DMS53 (cell line): ENCODE results near the gene ATF2.
"Not testable (repeated sequence)": the region's sequence is repeated elsewhere in the genome, so short reads cannot be mapped to it uniquely, and the experiment has no call there.

Experiments used
- DNase-seq: peaks from one replicate; lab custom pipeline; 2025; lab: John Stamatoyannopoulos, UW

Gene ATF2

DNA sequence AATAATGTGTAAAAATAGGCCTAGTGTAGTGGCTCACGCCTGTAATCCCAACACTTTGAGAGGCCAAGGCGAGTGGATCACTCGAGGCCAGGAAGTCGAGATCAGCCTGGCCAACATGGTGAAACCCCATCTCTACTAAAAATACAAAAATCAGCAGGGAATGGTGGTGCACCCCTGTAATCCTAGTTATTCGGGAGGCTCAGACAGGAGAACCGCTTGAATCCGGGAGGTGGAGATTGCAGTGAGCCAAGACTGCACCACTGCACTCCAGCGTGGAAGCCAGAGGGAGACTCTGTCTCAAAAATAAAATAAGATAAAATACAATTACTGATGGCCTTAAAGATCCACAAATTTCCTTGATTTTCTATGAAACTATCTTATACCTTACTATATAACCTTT, 3.8 kb downstream of the ATF2 start:
- no peak for DNase-seq

DNA sequence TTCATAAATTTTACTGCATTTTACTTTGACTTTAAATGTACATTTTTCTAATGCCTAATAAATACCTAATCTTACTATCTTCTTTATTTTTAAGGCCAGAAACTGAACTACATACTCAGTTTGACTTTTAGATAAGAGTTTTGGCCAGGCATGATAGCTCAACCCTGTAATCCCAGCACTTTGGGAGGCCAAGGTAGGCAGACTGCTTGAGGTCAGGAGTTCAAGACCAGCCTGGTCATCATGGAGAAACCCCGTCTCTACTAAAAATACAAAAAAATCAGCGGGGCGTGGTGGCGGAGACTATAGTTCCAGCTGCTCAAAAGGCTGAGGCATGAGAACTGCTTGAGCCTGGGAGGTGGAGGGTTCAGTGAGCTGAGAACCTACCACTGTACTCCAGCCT, 9.1 kb downstream of the ATF2 start:
- DNase-seq, result no peak

DNA sequence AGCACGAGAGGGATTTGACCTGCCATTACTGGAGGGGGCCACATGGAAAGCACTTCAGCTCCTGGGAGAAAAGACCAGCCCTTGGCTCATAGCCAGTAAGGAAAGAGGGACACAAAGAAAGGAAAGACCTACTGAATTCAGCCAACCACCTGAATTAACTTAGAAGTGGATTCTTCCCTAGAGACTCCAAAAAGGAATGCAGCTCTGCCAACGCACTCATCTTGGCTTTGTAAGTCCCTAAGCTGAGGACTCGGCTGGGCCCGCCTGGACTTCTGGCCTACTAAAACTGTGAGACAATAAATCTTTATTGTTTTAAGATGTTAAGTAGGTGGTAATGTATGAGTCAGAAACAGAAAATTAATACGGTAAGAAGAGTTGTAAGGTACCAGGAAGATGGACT, 11.5 kb downstream of the ATF2 start:
- peak; percentile 15 for DNase-seq

DNA sequence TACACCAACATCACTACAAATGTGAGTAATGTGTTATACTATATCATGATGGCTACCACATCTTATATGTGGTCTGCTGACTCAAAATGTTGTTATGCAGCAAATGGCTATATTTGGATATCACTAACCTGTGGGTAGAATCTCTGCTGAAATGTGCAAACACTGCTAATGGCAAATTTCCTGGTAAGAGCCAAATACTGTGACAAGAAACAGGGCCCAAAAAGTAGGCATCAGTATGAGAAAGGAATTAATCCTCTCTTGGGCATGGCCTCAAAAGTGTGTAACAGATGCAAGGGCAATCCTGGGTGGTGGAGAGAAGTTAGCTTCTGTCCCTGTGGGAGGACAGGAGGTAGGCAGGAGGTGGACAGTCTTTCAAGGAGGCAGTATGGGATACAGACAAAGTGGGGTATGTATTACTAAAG, 13.3 kb downstream of the ATF2 start:
- no peak for DNase-seq

DNA sequence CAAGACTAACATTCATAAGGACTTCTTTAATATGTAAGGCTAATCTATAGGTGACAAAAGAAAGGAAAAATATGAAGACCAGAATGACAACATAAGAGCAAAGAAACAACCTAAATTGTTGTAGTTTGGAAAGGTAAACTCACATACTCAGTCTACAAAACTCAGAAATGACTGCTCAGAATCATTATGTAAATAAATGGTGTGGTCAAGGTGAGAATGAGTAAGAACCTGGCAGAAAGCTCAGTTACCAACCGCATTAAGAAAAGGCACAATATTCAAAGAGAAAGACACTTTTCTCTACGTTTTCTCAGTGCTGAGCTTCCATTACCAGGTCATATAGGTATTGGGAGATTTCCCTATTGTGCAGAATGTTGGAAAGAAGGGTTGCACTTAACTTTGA, 15.8 kb downstream of the ATF2 start:
- DNase-seq, result no peak

DNA sequence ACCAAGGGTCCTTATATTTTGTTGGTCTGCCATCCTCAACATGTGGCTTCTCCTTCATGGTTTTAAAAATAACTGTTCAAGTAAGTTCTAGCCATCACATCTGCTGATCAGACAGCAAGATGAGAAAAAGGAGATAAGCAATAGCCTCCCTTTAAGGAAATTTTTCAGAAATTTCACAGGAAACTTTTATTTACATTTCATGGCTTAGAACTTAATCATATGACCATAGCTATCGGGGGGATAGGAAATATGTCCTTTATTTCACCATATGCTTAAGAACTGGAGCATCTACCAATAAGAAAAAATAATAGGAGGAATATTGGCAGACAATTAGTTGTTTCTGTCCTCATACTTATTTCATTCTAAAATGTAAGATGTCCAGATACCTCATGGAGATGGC, 16.2 kb downstream of the ATF2 start:
- DNase-seq, result no peak

DNA sequence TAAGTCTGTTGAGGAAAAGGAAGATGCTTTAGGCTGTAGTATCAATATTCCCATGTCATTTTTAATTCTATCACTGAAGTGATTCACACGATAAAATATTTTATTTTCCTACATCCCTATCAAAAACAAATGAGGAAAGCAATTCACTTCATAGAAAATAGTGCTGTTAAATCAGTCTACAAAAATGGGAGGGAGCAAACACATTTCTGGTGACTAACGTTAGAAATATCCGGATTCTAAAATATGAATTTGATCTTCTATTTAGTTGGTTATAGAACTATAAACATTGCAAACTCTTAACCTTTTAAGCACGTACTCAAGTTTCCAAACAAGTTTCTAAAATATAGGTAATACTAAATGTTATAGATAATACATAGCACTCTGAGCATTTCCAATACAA, 20.8 kb downstream of the ATF2 start:
- no peak for DNase-seq

DNA sequence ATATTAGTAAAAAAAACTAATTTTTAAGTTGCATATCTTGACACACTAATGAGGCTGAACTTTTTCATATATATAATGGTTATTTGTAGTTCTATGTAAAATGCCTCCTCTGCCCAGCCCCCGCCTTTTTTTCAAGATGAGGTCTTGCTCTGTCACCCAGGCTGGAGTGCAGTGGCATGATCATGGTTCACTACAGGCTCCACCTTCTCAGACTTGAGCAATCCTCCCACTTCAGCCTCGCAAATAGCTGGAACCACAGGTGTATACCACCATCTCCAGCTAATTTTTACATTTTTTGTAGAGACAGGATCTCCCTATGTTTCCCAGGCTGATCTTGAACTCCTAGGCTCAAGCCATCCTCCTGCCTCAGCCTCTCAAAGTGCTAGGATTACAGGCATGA, 24.3 kb downstream of the ATF2 start:
- no peak for DNase-seq

DNA sequence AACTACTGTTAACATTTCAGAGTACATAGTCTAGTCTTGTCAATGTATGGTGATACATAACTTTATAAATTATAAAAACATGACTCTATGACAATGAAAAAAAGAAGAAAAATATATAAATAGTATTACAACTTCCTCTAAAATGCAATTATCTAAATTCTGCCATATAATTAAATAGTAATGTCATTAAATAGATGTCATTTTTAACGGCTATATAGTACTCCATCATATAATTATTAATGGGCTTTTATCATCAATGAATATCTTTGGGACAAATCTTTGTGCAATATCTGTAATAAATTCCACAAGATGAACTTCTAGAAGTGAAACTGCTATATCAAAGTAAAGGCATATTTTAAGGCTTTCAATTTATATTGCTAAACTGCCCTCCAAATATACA, 24.8 kb downstream of the ATF2 start:
- no peak for DNase-seq

DNA sequence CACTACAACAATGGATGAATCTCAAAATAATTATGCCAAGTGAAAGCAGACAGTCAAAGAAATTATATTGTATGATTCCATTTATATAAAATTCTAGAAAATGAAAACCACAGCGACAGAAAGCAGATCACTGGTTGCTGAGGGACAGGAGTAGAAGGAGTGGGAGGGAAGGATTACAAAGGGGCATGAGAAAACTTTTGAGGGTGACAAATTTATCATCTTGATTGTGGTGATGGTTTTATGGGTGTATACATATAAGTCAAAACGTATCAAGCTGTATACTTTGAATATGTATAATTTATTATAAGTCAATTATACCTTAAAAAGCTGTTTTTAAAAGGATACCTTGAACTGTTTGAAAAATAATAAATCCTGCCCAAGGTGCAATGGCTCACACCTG, 27.7 kb downstream of the ATF2 start:
- DNase-seq, result no peak

DNA sequence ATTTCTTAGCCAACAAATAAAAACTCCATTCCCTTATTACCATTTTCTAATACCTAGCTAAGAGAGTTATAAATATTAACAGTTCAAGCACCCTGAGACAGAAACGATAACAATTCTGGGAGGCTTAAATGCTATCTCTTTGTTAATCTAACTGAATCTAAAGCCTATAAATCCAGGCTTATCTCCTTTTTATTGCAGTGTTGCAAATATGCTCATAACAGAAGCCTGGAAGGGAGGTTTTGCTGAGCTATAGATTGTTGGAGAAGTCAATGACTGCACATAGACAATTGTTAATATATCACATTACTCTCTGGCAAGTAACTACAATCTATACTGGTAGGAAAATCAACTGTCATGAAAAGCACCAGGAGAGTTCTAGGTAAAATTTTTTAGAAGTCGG, 30.2 kb downstream of the ATF2 start:
- DNase-seq, result no peak

DNA sequence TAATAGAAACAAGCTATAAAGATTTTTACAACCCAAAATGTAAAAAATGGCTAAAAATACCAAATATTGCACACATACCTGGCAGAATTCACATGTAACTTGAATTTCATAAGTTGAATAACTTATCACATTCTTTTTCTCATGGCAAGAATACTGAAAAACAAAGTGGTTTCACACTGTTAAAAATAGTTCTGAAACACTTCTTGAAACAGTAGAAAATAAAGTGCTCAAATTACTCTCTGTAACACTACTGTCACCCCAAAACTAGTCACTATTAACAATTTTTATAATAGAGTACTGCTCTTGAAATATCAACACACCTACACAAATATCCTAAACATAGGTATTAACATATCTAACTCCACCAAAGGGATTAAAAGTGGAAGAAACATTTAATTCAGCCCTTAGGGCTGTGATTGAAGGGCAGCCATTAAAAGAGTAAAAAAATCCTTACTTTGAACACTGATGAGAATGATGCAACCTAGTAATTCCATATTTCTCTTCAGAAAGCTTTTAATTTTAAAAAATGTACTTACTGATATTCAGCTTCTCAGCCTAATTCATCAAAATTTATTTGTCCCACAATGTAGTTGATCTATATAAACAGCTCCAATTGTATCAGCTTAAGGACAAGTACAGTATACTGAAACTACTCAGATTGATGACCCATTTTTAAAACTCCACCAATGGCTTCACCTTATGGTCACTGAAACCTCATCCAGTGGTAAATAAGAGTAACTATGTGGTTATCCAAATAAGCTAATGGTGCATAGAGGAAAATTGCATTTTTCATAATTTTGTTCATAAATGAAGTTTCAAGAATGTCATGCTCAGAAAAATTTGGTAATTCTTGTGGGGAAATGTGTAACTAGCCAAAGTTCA, 31.4 kb downstream of the ATF2 start:
- DNase-seq, result no peak

DNA sequence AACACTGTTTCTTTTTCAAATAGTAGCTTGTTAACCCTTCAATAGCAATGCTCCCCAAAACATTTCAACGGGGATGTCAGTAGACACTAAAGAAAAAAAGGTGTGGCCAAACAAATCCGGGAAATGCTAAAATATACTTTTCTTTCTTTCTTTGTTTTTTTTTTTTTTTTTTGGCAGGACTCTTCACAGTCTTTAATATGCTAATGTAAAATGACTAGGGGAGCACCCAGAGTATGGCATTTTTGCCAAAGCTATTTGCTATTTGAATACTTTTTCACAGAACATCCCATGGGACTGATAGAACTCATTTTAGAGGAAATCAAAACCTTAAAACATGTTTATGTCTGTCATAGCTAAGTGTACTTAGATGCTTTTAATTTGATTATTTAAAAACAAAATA, 32.1 kb downstream of the ATF2 start:
- DNase-seq, result no peak

DNA sequence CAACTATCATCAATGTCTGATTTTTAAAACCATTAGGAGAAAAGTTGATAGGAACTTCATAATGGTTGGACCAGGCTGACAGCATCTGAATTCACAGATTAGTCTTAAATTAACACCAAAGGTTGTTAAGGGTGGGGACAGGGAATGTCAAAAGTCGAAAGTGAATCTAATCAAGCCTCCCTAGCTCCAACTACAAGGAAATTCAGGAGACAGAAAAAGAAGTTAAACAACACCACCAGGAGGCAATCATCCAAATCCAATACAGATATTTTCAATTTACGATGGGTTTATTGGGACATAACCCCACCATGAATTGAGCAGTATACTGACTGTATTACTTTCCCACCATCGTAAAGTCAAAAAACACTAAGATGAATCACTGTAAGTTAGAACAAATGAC, 32.8 kb downstream of the ATF2 start:
- DNase-seq, result no peak

DNA sequence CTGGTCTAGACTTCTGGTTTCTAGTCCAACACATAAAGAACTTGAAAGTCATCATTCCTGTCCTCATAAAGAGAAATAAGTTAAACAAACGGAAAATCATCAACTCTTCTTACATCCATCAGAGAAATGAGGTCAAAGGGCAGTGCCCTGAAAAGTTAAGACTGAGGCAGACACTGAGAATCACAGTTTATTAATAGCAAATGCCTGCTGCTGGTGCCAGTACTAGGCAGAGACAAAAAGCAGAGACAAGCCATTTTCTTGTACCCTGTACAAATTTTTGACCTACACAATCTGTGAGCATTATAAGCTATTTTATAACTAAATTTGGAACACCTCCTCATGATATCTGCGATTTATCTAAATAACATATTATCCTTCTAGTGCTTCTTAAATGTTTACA, 36.8 kb downstream of the ATF2 start:
- no peak for DNase-seq

DNA sequence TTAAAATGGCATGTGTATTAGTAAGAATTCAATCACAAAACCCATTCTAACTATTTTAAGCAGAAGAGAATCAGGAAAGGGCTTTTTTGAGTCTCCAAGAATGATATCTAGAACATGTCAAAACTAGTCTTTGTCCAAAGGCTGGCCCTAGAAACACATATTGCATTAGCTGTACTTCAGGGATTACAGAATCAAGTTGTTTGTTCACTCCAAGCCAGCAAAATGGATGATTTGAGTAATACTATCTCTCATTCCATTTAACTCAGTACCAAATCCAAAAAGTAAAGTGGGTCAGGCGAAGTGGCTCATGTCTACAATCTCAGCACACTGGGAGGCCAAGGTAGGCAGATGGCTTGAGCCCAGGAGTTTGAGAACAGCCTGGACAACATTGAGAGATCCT, 41.3 kb downstream of the ATF2 start:
- DNase-seq, result no peak

DNA sequence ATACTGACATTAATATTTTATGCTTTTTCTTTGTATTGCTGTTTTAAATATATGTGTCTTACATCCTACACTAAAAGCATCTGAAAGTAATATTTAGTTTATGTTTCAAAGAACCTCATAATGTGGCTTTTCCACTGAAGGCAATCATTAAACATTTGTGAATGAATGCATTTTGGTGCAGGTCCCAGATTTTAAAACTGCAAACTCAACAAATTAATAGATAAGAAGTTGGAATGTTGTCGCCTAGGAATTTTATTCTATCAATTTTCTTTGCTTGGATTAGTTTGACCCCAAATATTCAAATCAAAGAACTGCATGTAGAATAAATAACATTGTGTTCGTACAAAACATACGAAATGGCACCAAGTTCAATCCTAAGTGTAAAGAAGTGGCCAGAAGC, 44.7 kb downstream of the ATF2 start:
- no peak for DNase-seq

DNA sequence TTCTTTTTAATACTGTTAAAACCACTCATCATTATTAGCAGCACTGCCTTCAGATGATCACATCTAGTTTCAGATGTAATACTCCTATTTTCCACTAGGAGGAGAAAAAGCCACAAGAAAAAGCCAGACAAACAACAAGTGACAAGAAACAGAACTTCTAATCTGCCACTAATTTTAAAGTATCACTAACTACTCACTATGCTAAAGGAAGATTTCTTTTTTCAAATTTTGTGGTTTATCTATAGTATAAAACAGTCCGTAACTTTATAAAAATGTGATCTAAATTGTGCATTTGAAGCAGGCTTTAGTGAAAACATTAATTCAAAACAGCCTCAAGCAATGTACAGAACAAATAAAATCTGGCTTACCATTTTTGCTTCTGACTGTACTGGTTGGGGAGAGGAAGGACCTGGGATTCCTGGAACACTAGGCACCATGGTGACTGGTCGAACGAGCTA, 56.8 kb downstream of the ATF2 start:
- DNase-seq, result peak; percentile 79

DNA sequence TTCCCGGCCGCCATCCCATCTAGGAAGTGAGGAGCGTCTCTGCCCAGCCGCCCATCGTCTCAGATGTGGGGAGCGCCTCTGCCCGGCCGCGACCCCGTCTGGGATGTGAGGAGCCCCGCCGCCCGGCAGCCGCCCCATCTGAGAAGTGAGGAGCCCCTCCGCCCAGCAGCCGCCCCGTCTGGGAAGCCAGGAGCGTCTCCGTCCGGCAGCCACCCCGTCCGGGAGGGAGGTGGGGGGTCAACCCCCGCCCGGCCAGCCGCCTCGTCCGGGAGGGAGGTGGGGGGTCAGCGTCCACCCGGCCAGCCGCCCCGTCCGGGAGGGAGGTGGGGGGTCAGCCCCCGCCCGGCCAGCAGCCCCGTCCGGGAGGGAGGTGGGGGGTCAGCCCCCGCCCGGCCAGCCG, 59.9 kb downstream of the ATF2 start:
- not testable (repeated sequence) for DNase-seq

DNA sequence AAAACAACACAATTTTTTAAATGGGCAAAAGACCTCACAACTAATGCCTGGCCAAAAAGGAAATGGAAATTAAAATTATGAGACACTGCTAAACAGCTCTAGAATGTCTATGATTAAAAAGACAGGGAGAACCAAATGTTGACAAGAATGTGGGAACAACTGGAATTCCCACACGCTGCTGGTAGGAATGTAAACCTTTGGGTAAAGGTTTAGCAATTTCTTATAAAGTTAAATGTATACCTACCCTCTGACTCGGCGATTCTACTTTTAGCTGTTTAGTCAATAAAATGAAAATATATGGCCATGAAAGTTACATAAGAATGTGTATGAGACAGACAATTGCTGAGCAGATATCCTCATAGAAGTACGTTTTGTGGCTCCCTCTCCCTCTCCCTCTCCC, 60.9 kb downstream of the ATF2 start:
- DNase-seq, result no peak

DNA sequence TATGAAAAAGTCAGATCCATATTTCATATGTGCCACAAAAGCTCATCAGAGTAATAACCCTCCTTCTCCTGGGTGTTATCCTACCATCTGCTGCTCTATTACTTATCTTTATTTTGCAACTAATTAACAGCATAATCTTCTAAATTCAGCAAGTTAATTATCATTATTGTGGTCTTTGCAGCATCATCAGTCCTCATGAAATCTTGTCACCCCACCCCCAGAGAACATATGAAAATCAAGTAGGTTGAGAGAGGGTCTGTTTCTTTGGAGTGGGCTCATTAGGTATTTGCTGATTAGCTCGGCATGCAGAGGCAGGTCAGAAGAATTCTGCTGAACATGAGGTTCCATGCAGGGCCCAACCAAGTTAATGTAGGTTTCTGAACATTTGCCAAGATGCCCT, 64.8 kb downstream of the ATF2 start:
- no peak for DNase-seq

DNA sequence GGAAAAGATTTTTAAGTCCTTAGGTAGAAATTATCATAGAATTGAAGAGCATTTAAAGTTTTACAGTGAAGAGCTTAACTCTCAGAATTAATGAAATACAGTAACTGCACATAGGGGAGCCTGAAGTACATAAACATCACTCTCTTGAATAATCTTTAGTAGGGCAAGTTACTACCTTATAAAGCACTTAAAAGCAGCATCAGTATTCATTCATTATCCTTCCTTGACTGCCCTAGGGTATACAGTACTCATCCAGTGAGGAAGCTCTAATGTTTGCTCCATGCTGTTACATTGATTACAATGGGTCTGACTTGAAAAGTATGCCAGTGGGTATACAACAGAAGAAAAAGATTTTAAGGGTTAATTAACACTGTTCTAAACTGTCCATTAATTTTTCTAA, 66.5 kb downstream of the ATF2 start:
- DNase-seq, result no peak

DNA sequence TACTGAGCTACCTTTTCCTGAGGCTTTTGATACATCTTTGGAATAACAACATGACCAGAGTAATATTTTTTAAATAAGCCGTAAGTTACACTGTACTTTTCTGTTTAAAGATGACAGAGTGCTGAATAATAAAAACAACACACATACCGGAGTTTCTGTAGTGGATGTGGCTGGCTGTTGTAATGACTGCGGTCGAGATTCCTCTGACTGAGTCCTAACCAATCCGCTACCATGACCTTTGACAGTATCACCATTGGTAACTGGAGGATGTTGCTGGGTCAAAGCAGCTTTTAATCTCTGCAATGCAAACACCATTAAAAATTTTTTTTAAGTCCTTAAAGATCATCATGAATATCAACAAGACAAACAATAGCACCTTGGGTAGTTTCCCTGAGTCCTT, 70.7 kb downstream of the ATF2 start:
- peak; percentile 57 for DNase-seq

DNA sequence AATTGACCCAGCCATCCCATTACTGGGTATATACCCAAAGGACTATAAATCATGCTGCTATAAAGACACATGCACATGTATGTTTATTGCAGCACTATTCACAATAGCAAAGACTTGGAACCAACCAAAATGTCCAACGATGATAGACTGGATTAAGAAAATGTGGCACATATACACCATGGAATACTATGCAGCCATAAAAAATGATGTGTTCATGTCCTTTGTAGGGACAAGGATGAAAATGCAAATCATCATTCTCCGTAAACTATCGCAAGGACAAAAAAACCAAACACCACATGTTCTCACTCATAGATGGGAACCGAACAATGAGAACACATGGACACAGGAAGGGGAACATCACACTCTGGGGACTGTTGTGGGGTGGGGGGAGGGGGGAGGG, 83.9 kb downstream of the ATF2 start:
- not testable (repeated sequence) for DNase-seq
